HG03108 (cell line): Measurements from ENCODE around the gene PAN3.
"Not testable (repeated sequence)": the region's sequence is repeated elsewhere in the genome, so short reads cannot be mapped to it uniquely, and the experiment has no call there.

ENCODE experiments used
- ATAC-seq: cut with Tn5 transposase; IDR thresholded peaks from one replicate; pipeline ENCODE4 v1.9.1; 2021; ENCODE audit warnings: moderate library complexity; ENCODE audit not compliant: unreplicated experiment

The PAN3 gene

DNA sequence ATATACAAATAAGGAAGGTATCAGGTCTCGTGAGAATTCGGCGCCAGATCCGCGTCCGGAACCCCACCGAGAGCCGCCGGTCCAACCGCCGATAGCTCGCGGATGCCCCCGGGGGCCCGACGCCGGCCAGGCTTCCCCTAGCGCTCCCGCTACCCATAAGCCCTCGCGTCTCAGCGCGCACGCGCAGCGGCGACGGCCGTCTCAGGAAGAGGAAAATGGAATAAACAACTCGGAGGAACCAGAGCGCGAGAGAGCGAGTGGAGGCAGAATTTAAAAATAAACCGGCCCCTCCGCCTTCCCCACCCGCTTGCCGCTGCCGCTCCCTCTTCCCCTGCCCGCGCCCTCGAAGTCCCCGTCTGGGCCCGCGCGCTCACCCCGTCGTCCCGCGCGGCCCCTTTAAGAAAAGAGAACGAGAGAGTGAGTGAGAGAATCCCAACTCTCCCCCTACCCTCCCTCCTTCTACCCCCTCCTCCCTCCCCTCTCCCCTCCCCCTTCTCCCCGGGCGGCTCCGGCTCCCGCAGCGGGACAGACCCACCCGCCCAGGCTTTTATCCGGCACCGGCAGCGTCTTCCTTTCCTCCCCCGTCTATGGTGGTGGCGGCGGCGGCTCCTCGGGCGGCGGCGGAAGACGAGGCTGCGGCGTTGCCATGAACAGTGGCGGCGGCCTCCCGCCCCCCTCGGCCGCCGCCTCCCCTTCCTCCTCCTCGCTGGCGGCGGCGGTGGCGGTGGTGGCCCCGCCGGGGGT, at the start of gene PAN3:
Gene PAN3, plus strand, starts transcription at position 534 of the 744 bp plus-strand sequence. Its CDS starts 113 bp downstream, at position 647.
- ATAC-seq: peak; percentile 43

GRCh38 chr13:28089065-28089464, 49.3 kb upstream of the PAN3 start:
- ATAC-seq: no peak

GRCh38 chr13:28092431-28092830, 45.9 kb upstream of the PAN3 start:
- no peak for ATAC-seq

GRCh38 chr13:28093881-28094280, 44.5 kb upstream of the PAN3 start:
- ATAC-seq: no peak

- ATAC-seq: no peak
Observed at GRCh38 chr13:28094306-28094705, 44.0 kb upstream of the PAN3 start.

DNA sequence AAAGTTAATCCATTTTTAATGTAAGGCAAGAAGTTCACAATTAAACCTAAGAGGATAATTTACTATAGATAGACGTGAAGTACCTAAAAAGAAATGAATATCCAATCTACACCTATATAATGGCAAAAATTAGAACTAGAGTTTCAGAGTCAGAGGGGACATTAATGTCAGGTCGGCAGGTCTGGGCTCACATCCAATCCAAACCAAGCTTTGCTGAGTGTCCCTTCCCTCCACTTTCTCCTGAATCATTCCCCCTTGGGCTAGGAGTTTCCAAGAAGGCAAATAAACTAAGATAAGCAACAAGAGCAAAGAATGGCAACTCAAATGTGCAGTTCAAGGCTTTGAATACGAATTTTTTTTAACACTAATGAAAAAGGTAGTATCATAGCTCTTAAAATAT, 40.8 kb upstream of the PAN3 start:
- no peak for ATAC-seq

DNA sequence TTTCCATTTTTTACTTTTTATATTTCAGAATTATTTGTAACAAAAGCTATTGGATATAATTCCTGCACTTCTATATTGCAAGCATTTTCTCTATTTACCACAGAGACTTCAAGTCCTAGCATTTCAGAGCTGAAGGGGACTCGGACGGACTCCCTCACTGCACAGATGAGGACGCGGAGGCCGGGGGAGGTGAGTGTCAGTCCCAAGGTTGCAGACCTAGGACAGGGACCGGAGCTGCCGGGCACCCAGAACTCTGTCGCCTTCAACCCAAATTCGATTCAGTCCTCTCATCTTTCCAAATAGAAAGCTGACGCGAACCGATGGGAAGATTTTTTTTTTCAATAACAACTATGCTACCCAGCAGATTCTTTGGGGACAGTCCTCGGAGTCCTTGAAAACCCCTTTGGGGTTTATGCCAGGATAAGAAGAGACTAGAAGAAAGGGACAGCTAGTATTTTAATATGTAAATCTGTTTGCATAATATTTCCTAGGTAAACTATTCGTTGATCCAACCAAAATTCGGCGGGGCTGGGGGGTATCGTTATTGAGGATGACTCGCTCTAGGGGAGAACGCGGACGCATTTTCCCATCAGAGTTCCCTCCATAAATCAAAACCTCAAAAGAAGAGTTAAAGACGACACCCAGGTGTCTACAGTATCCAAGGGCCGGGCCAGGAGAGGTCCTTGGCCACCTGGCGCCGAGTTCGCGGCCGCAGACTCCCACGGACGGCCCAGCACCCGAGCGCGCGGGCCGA, 38.8 kb upstream of the PAN3 start:
- no peak for ATAC-seq

DNA sequence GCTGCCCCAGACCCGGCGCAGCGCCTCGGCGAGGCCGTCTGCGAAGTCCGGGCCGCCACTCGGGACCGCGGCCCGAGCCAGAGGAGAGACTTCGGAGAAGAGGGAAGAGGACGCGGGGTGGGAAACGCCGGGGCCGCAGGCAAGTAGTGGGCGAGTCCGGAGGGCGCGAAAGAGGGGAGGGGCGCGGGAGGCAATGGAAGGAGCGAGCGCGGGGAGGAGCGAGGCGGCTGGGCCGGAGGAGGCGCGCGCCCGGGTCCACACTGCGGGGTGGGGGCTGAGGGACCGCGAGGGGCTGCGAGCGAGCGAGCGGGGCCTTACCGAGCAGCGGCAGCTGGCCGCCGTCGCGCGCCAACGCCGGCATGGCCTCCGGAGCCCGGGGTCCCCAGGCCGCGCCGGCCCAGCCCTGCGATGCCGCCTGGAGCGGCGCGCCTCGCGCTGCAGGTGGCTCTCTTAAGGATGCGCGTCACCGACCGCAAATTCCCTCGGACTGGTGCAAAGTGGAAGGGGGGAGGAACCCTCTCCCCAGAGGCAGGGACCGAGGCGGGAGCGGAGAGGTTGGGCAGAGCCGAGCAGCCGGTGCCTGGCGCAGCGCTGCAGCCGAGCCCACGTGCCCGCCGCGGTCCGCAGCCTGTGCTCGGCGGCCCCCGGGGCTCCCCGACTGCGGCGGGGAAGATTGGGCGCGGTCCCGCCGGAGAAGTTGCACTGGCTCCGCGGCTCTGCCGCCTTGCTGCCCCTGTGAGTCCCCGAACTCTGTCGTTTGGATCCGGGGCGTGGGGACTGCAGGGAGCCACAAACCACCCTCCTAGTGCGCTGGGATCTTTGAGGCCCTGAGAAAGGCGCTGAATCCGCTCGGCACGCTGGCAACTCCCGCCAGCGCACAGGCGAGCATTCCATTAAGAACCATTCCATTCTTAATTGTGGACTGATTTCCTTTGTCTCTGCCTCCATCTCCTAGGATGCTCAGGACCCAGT, 37.9 kb upstream of the PAN3 start, which contains the start of gene FLT3:
Gene FLT3, minus strand, starts transcription at position 427 of the 972 bp plus-strand sequence. Its CDS starts 66 bp downstream, at position 361.
- ATAC-seq: peak; percentile 63

DNA sequence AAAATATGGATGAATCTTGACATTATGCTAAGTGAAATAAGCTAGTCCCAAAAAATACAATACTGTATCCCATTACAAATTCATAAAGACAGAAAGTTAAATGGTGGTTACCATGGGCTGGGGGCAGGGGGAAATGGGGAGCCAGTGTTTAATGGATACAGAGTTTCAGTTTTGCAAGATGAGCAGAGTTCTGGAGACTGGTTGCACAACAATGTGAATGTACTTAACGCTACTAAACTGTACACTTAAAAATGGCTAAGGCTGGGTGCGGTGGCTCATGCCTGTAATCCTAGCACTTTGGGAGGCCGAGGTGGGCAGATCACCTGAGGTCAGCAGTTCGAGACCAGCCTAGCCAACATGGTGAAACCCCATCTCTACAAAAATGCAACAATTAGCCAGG, 36.5 kb upstream of the PAN3 start:
- not testable (repeated sequence) for ATAC-seq

DNA sequence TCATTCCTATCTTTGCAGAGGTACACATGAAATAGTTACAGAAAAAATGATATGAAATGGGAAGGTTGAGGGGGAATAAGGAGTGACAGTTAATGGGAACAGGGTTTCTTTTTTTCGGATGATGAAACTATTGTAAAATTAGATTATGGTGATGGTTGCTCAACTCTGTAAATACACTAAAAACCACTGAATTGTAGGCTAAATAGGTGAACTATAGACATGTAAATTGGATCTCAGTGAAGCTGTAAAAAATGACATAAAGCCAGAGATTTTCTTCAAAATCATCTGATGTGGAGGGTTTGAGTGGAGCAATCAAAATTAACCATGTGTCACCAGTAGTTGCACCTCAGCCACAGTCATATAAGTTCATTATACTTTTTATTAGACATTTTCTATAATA, 31.4 kb upstream of the PAN3 start:
- no peak for ATAC-seq

GRCh38 chr13:28110414-28110813, 27.9 kb upstream of the PAN3 start:
- no peak for ATAC-seq

DNA sequence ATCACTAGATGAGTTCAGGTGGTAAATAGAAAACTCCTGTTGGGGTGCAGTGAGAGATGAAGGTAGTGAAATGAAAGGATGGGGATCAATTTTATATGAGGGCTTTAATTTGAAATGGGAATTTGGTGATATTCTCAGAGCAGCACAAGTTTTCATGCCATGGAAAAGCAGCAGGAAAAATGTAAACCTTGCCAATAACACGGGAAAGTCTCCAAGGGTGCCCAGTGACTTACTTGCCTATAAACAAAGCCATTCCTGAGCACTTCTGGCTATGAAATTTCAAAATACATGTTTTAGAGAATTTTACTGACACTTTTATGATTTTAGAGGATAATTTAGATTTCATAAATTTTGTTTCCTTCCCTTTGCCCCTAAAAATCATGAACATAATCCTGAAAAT, 21.6 kb upstream of the PAN3 start:
- ATAC-seq: no peak

GRCh38 chr13:28117689-28118377, 20.5 kb upstream of the PAN3 start:
- ATAC-seq: no peak

DNA sequence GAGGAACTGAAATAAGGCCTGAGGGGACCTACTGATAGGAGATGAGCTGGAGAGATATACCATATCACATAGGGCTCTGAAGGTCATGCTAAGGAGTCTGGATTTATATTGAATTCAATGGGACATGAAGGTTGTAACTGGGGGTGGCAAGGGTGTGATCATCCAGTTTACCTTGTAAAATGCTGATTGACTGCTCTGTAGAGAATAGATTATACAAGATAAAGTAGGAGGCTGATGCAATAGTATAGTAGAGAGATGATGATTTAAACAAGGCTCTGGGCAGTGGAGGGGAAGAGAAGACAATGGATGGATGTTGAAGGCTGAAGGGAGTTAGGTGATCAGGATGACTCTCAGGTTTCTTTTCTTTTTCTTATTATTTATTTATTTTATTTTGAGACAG, 18.0 kb upstream of the PAN3 start:
- ATAC-seq: no peak

DNA sequence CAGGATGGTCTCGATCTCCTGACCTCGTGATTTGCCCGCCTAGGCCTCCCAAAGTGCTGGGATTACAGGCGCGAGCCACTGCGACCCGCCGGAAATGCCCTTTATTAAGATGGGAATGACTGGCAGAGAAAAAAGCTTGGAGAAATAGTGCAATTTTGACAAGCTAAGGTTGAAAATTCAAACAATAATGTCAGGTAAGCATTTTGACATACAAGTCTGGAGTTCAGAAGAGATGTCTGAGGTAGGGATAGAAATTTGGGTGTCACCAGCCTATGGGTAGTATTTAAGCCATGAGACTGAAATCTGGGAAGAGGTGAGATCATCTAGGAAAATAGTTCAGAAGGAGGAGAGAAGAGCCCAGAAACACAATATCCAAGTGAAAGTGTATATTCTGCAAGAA, 17.1 kb upstream of the PAN3 start:
- ATAC-seq: no peak

DNA sequence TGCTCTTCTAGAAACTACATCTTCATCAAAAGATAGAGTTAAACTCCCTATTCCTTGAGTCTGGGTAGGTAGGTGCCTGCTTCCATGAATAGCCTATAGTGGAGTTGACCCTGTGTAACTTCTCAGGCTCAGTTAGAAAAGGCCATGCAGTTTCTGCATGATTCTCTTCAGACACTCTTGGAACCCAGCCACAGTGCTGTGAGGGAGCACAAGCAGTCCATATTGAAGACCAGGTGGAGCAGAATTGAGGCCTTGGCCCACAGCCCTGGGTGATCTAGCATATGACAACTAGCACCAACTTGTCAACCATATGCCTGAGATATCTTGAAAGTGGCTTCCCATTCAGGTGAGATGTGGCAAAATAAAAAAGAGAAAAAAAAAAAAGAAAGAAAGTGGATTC, 10.3 kb upstream of the PAN3 start:
- no peak for ATAC-seq

DNA sequence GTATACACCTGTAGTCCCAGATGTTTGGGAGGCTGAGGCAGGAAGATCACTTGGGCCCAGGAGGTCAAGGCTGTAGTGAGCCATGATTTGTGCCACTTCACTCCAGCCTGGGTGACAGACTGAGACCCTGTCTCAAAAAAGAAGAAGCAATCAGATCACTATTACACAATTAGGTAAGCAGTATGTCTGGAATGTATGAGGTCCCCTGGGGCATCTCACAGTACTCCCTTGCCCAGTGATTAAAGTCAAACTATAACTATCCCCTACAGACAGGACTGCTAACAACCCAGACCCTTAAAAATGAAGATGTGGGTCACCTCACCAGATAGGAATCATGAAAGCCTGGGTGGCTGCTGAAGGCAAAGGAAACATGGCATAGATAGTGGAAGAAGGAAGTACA, 9.4 kb upstream of the PAN3 start:
- no peak for ATAC-seq

DNA sequence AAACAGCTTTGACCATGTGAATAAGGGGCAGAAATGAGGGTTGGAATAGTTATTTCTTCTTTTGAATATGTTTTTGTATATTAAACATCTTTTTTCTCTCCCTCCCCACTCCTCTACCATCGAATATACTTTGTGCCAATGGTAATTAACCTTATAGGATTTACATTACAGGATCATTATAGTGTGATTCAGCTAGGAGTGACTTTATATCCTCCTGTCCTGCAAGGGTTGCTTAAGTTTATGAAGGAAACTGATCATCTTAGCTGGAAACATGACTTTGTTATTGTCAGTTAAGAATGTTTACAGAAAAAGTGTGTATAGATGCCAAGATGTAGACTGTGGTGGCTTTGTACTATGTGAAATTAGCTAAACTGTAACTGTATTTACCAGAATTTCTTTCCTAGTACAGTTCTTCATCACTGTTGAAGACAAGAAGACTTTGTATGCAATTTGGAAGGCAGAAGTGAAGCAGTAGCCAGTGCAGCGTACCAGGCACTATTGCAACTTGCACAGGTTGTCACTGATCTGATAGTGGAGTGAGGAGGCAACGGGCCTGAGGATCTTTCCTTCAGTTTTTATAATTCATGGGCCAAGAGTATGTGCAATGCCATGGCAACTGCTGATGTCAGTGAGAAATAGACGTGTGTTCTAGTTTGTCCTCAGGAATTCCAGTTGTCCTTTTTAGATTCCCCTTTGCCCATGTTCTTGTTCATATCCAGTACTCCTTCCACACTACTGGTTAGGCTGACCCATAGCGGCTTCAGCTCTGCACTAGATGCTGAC, 8.2 kb upstream of the PAN3 start:
- no peak for ATAC-seq

DNA sequence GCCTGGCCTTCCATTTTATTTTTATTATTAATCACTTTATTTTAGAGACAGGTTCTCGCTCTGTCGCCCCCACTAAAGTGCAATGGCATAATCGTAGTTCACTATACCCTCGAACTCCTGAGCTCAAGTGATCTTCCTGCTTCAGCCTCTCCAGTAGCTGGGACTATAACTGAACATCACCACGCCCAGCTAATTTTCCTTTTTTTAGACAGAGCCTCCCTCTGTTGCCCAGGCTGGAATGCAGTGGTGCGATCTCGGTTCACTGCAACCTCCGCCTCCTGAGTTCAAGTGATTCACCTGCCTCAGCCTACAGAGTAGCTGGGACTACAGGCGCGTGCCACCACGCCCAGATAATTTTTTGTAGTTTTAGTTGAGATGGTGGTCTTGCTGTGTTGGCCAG, 6.7 kb upstream of the PAN3 start:
- ATAC-seq: no peak

DNA sequence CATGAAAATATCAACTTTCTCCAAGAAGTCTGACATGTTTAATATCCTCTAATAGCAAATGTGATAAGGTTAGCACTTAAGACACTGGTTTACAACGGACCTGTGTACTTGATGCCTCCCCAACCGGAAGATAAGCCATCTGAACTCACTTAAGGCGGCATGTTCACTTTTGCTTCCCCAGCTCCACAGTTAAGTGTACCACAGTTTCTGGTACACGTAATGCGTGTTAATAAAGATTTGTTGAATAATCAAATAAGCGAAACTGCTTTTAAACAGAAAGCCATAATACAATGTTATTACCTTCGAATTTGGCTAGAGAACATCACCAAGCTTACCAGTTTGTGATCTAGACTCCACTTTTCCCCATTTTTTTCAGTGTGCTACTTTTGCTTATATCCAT, 1.4 kb upstream of the PAN3 start:
- ATAC-seq: no peak
